Mesenchymal stem cell (in vitro differentiated cells and primary cell): ENCODE data around the gene GLP2R.
"Not testable (repeated sequence)": the region's sequence is repeated elsewhere in the genome, so short reads cannot be mapped to it uniquely, and the experiment has no call there.

Source experiments
- DNase-seq: peaks from one replicate; pipeline ENCODE4 v3.0.0-alpha.2; 2013
- H2AFZ ChIP-seq: one replicate; pipeline ENCODE4 v1.6.1; 2013; ENCODE audit warnings: low read depth, mild to moderate bottlenecking, control low read depth, inconsistent platforms, low read length, moderate library complexity
- H2AK5ac ChIP-seq: 2 replicates; pipeline ENCODE4 v1.6.1; 2013; ENCODE audit warnings: low read length, moderate library complexity, mild to moderate bottlenecking, inconsistent platforms; ENCODE audit not compliant: severe bottlenecking
- H2BK120ac ChIP-seq: one replicate; pipeline ENCODE4 v1.6.1; 2013; ENCODE audit warnings: low read depth, mild to moderate bottlenecking, inconsistent platforms, low read length, moderate library complexity
- H2BK12ac ChIP-seq, 2 experiments: one replicate each; pipeline ENCODE4 v1.6.1; 2013; ENCODE audit warnings: inconsistent platforms in 2 of 2, low read length in 2 of 2, mild to moderate bottlenecking in 2 of 2, moderate library complexity in 2 of 2, control low read depth in 1 of 2
- H2BK15ac ChIP-seq: one replicate; pipeline ENCODE4 v1.6.1; 2013; ENCODE audit warnings: mild to moderate bottlenecking, low read depth, inconsistent platforms; ENCODE audit not compliant: poor library complexity, severe bottlenecking
- H2BK5ac ChIP-seq: 2 replicates; pipeline ENCODE4 v1.6.1; 2013; ENCODE audit warnings: low read depth, mild to moderate bottlenecking, low read length, control low read depth, inconsistent platforms; ENCODE audit not compliant: poor library complexity, severe bottlenecking
- H3K14ac ChIP-seq, 2 experiments: one replicate each; pipeline ENCODE4 v1.6.1; 2013; ENCODE audit warnings: inconsistent platforms in 2 of 2, low read length in 2 of 2, control low read depth in 1 of 2, mild to moderate bottlenecking in 1 of 2, moderate library complexity in 1 of 2
- H3K18ac ChIP-seq, 2 experiments: one replicate each; pipeline ENCODE4 v1.6.1; 2013; ENCODE audit warnings: inconsistent platforms in 2 of 2, low read length in 2 of 2, control low read depth in 1 of 2, low read depth in 1 of 2, mild to moderate bottlenecking in 1 of 2
- H3K23ac ChIP-seq, 2 experiments: one replicate each; pipeline ENCODE4 v1.6.1; 2013; ENCODE audit warnings: inconsistent platforms in 2 of 2, low read length in 2 of 2, mild to moderate bottlenecking in 2 of 2, moderate library complexity in 2 of 2, control low read depth in 1 of 2
- H3K27ac ChIP-seq: 2 replicates; pipeline ENCODE4 v1.5.1; 2013; ENCODE audit warnings: mild to moderate bottlenecking, moderate library complexity, low read length, control low read depth, inconsistent platforms; ENCODE audit not compliant: poor library complexity, severe bottlenecking
- H3K27me3 ChIP-seq, 2 experiments: 2 replicates each; pipeline versions ENCODE4 v1.6.1 to v1.7.0; 2013; ENCODE audit warnings: low read length in 2 of 2, mild to moderate bottlenecking in 2 of 2, moderate library complexity in 2 of 2, control low read depth in 1 of 2, inconsistent platforms in 1 of 2; ENCODE audit not compliant: control insufficient read depth in 1 of 2, insufficient read depth in 1 of 2
- H3K36me3 ChIP-seq, 2 experiments: 2 replicates each; pipeline versions ENCODE4 v1.6.1 to v1.7.0; 2013; ENCODE audit warnings: low read length in 2 of 2, control low read depth in 1 of 2, inconsistent platforms in 1 of 2, low read depth in 1 of 2, mild to moderate bottlenecking in 1 of 2; ENCODE audit not compliant: insufficient read depth in 2 of 2, control insufficient read depth in 1 of 2
- H3K4ac ChIP-seq, 2 experiments: one replicate each; pipeline ENCODE4 v1.6.1; 2013; ENCODE audit warnings: inconsistent platforms in 2 of 2, low read length in 2 of 2, mild to moderate bottlenecking in 2 of 2, moderate library complexity in 2 of 2, control low read depth in 1 of 2, low read depth in 1 of 2
- H3K4me1 ChIP-seq: 2 replicates; pipeline ENCODE4 v1.6.1; 2013; ENCODE audit warnings: low read depth, low read length, control low read depth; ENCODE audit not compliant: control insufficient read depth, insufficient read depth
- H3K4me2 ChIP-seq: 2 replicates; pipeline ENCODE4 v1.6.1; 2013; ENCODE audit warnings: low read length, mild to moderate bottlenecking, inconsistent platforms; ENCODE audit not compliant: poor library complexity, severe bottlenecking
- H3K4me3 ChIP-seq, 2 experiments: 2 replicates each; pipeline versions ENCODE4 v1.5.1 to v1.7.0; 2013; ENCODE audit warnings: low read length in 2 of 2, mild to moderate bottlenecking in 2 of 2, control low read depth in 1 of 2, low read depth in 1 of 2; ENCODE audit not compliant: insufficient read depth in 1 of 2
- H3K79me1 ChIP-seq: replicated peaks from 2 replicates; pipeline ENCODE4 v1.6.1; 2013; ENCODE audit warnings: mild to moderate bottlenecking, control low read depth, low read length, inconsistent platforms; ENCODE audit not compliant: poor library complexity, severe bottlenecking
- H3K9ac ChIP-seq: 2 replicates; pipeline ENCODE4 v1.7.0; 2013; ENCODE audit warnings: mild to moderate bottlenecking, low read length, moderate library complexity
- H3K9me3 ChIP-seq: 2 replicates; pipeline ENCODE4 v1.7.0; 2013; ENCODE audit warnings: mild to moderate bottlenecking, low read length; ENCODE audit not compliant: control insufficient read depth
- H4K8ac ChIP-seq: one replicate; pipeline ENCODE4 v1.6.1; 2013; ENCODE audit warnings: inconsistent platforms, mild to moderate bottlenecking, low read length, moderate library complexity
- H4K91ac ChIP-seq: one replicate; pipeline ENCODE4 v1.6.1; 2013; ENCODE audit warnings: mild to moderate bottlenecking, low read length, inconsistent platforms
- WGBS: methylation state at CpG from one replicate; pipeline ENCODE4 v1.1.7; 2013; ENCODE audit warnings: mixed read lengths; 5-methylcytosine and 5-hydroxymethylcytosine counted together

The GLP2R gene

DNA sequence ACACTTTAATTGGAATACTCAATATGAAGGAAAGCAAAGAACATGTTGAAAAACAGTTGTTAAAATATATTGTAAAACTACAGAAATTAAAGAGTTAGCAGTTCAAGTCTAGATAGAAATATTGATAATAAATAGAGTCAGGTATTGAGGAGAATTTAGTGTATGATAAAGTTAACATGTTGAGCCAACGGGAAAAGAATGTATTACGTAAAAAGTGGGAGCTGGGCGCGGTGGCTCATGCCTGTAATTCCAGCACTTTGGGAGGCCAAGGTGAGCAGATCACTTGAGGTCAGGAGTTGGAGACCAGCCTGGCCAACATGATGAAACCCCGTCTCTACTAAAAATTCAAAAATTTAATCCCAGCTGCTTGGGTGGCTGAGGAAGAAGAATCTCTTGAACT lies 42.3 kb upstream of the GLP2R start:
- not testable (repeated sequence) for H3K18ac ChIP-seq, H3K23ac ChIP-seq, H2BK12ac ChIP-seq, H3K9me3 ChIP-seq, H3K36me3 ChIP-seq, H3K79me1 ChIP-seq, H3K4me1 ChIP-seq, H4K8ac ChIP-seq, H3K27ac ChIP-seq, H3K14ac ChIP-seq, H2BK120ac ChIP-seq, DNase-seq, H2BK5ac ChIP-seq, H4K91ac ChIP-seq, H3K4ac ChIP-seq, H3K4me3 ChIP-seq, H3K4me2 ChIP-seq, H3K9ac ChIP-seq, H2AK5ac ChIP-seq, H2AFZ ChIP-seq, H2BK15ac ChIP-seq
- H3K27me3 ChIP-seq = peaks cover 3 to 24% of the 10 kb centered on the region in 2 experiments
- 89% methylated on average over 5 of the region's 5 CpGs for WGBS

DNA sequence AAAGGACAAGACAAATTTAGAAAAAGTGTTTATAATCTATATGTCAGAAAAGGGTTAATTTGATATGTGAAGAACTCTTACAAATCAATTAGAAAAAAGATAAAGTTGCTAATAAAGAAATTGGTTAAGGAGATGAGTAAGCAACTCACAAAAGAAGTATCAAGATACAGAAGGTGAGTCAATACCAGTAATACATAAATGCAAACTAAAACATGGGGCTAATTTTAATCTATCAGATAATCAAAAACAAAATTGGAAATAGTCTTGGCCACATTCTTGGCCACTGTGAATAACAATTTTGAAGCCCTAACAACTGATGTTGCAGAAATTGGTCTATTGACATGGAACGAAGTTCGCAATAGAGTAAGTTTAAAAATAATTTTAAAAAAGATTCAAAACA lies 41.2 kb upstream of the GLP2R start:
- H2AFZ ChIP-seq = no peak overlapping the region
- H3K9ac ChIP-seq = no peak overlapping the region
- no peak overlapping the region for H3K18ac ChIP-seq
- H3K4ac ChIP-seq = no peak overlapping the region
- H3K27me3 ChIP-seq = peaks cover 8 to 27% of the 10 kb centered on the region in 2 experiments
- no peak overlapping the region for H3K4me3 ChIP-seq
- no peak overlapping the region for H3K27ac ChIP-seq
- H2BK12ac ChIP-seq = no peak overlapping the region
- no peaks in the 10 kb centered on the region for H3K9me3 ChIP-seq
- no peak overlapping the region for H3K14ac ChIP-seq
- H2BK5ac ChIP-seq = no peak overlapping the region
- H3K79me1 ChIP-seq = no peaks in the 10 kb centered on the region
- no peak overlapping the region for H2BK15ac ChIP-seq
- H3K36me3 ChIP-seq = no peaks in the 10 kb centered on the region
- 100% methylated on average over 2 of the region's 2 CpGs for WGBS
- no peak overlapping the region for H4K8ac ChIP-seq
- H3K4me2 ChIP-seq = no peak overlapping the region
- DNase-seq = no peak
- no peak overlapping the region for H4K91ac ChIP-seq
- no peak overlapping the region for H3K23ac ChIP-seq
- no peak overlapping the region for H2BK120ac ChIP-seq
- H3K4me1 ChIP-seq = peaks cover 2% of the 10 kb centered on the region
- no peak overlapping the region for H2AK5ac ChIP-seq

DNA sequence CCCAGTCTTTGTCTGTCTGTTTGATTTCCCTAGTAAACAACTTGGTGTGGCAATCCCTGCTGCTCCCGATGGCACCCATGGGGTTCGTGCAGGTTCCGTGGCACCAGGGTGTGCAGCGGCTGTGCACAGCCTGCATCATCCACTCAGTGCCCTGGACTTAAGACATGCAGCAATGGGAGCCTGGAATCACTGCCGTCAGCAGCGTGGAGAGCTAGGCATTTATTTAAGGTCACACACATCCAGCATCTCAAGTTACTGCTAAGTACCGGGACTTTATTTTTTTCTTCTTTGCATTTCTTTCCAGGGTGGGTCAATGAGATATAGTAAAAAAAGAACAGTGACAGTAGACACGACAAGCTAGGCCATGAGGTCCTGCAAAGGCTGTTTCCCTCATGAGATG lies 37.1 kb upstream of the GLP2R start:
- DNase-seq = no peak
- no peak overlapping the region for H2AK5ac ChIP-seq
- H3K9me3 ChIP-seq = no peaks in the 10 kb centered on the region
- no peak overlapping the region for H3K14ac ChIP-seq
- no peak overlapping the region for H3K4ac ChIP-seq
- H2AFZ ChIP-seq = no peak overlapping the region
- H2BK120ac ChIP-seq = no peak overlapping the region
- no peaks in the 10 kb centered on the region for H3K79me1 ChIP-seq
- no peak overlapping the region for H3K18ac ChIP-seq
- no peak overlapping the region for H3K23ac ChIP-seq
- peaks cover 6 to 8% of the 10 kb centered on the region in 2 experiments for H3K27me3 ChIP-seq
- no peak overlapping the region for H4K8ac ChIP-seq
- H4K91ac ChIP-seq = no peak overlapping the region
- H3K27ac ChIP-seq = no peak overlapping the region
- H3K36me3 ChIP-seq = no peaks in the 10 kb centered on the region
- no peak overlapping the region for H2BK12ac ChIP-seq
- no peak overlapping the region for H2BK5ac ChIP-seq
- H3K9ac ChIP-seq = no peak overlapping the region
- H3K4me2 ChIP-seq = no peak overlapping the region
- peaks cover 2% of the 10 kb centered on the region for H3K4me1 ChIP-seq
- WGBS = 90% methylated on average over 8 of the region's 8 CpGs
- H2BK15ac ChIP-seq = no peak overlapping the region
- H3K4me3 ChIP-seq = no peak overlapping the region

DNA sequence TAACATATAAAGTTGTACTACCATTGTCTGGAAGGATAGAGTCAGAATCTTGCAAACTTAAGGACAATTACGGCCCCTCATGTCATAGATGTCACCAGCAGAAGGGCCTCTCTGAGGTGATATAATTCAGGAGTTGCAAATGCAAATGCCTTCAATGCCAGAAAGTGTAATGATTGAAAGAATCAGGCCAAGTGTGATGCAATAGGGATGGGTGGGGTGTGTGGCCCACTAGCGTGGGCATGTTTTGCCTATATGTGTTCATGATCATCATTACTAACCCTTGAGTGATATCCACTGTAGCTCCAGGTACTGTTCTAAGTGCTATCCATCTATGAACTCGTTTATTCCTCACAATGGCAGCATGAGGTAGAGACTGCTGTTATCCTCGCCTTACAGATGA lies 35.4 kb upstream of the GLP2R start:
- Histone ChIP-seq H3K4ac (peak overlapping the region in 1 of 2 experiments; percentile 18), H2AK5ac (no peak overlapping the region)

More for the DNA sequence above, 35.4 kb upstream of the GLP2R start:
- Histone ChIP-seq H4K8ac (no peak overlapping the region), H2BK120ac (no peak overlapping the region), H2BK5ac (no peak overlapping the region), H3K18ac (no peak overlapping the region), H2BK15ac (no peak overlapping the region), H3K14ac (no peak overlapping the region), H2BK12ac (no peak overlapping the region), H3K36me3 (no peaks in the 10 kb centered on the region), H3K4me1 (peaks cover 2% of the 10 kb centered on the region), H3K9me3 (no peaks in the 10 kb centered on the region), H3K4me2 (no peak overlapping the region), H4K91ac (no peak overlapping the region), H3K27ac (no peak overlapping the region), H2AFZ (no peak overlapping the region), H3K27me3 (peaks cover 11 to 12% of the 10 kb centered on the region in 2 experiments), H3K79me1 (no peaks in the 10 kb centered on the region), H3K9ac (no peak overlapping the region), H3K23ac (no peak overlapping the region), H3K4me3 (no peak overlapping the region)
- 62% methylated on average over 3 of the region's 4 CpGs for WGBS
- DNase-seq = no peak
